ENCODE measurements around the gene PTPN3.

The PTPN3 gene

GRCh38 chr9:109504689-109505088 lies 6.6 kb upstream of the PTPN3 start:
- no peak for DNase-seq

DNA sequence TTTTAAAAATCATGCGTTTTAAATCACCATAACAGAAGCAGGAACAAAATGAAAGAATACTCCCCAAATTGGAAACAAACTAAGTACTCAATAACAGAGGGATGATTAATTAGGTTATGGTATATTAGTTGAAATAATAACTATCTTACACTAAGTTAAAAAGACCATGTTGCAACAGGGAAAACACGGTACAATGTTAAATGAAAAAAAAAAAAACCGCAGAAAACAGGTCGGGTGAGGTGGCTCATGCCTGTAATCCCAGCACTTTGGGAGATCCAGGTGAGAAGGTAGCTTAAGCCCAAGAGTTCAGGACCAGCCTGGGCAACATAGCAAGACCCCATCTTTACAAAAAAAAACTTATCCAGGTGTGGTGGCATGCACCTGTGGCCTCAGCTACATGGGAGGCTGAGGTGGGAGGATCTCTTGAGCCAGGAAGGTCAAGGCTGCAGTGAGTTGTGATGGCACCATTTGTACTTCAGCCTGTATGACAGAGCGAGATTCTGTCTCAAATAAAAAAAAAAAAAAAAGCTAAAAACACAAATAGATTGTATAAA lies 2.4 kb upstream of the PTPN3 start:
- DNase-seq, result no peak

GRCh38 chr9:109499631-109500410 lies 1.7 kb upstream of the PTPN3 start:
- no peak for DNase-seq

DNA sequence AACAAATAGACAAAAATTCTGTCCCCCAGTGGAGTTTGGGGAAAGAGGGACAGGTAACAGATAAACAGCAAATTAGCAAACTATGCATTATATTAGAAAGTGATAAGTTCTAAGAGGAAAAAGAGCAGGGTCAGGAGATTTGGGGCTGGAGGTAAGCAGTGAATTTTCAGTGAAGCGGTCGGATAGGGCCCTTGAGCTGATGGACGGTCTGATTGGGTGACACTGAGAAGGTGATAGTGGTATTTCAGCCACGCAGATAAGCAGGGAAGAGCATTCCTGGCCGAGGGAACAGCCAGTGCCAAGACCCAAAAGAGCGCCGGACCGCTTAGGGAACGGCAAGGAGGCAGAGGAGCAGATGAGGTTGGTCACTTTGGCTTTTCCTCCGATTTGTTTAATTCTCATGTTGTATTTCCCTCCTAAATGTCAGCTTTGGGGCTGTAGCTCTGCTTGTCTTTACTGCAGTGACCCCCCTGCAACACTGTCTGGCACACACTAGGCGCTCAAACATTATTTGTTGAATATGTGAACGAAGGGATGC lies 1.1 kb upstream of the PTPN3 start:
- DNase-seq, result no peak

DNA sequence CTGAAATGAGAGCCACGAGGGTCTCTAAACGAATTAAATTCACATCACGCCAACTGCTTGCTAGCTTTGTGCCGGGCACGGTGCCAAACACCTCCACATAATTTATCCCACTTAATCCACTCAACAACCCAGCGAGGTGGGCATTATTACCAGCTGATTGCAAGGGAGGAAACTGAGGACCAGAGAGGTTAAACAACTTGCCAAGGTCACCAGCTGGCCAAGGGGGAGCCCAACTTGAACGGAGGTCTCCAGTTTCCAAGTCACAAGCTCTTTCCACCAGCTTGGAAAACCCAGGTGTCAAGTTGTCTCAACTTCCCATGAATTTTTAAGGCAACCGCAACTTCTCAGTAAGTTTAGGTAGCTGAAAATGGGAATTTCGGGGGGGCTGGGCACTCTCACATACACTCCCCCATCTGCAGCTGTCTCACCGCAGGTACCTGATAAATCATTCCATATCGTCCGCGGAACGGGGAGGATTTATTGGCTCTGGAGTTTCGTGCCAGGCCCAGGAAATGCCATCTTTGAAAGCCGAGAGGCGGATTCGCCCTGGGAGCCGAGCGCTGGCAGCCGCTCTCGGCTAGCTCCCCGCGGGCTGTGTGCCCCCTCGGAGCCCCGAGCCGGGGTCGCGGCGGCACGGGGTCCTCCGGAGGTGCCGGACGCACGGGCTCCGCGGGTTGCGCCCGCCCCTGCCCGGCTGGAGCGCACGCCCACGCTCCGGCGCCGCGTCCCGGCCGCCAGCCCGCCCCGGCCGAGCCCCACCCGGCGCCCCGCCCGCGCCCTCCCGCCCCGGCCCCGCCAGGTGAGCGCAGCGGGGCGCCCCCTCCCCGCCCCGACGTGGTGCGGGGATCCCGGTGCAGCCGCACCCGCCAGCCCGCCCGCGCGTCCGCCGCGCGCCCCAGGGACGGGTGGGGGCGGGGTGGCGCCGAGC lies 617 bp downstream of the PTPN3 start:
- no peak for DNase-seq

GRCh38 chr9:109496841-109497225 lies 1.3 kb downstream of the PTPN3 start:
- no peak for DNase-seq

DNA sequence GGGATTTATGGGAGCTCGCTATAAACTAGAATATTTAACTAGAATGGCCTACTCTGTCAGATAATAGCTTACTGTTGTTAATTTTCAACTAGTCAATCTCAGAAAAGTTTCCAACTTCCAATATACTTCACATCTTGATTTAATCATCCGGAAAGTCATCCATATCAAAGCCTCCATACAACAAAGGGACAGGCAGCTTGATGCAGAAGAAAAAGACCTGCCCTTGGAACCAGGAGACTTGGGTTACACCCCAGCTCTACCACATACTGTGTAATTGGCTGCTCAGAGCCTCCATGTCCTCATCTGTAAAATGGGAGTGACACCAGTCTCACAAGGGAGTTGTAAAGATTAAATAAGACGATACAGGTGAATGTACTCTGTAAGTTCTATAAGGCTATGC lies 1.9 kb downstream of the PTPN3 start:
- DNase-seq, result no peak

DNA sequence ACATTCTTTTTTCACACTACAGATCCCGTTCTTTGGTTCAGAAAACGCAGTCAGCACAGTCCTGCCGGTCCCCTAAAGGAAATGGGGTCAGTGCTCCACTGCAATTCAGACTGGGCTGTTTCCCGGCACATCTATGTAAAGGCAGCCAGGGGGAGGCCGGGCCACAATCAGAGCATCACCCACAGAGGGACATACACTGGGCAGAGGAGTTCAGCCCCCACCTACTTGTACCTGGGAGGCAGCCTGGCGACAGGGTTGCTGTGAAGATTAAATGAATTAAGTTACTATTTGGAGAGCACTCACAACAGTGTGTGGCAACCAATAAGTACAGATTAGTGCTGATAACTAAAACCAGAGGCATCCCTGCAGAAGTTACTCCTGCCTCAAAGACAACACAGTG lies 4.5 kb downstream of the PTPN3 start:
- no peak for DNase-seq

DNA sequence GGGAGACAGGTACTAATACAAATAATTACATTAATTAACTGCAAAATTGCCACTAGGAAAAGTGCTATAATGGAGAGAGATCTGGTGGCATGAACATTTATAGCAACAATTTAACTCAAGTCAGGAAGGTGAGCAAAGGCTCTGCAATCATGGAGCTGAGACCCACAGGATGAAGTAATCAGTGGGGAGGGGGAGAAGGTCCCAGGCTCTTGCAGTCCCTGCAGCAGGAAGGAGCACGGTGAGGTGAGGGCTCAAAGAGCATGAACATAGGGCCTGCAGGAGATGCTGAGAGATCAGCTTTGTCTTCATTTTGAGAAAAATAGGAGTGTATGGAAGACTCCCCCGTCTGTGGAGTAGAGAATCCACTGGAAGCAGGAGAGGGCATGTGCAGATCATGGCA lies 6.5 kb downstream of the PTPN3 start:
- no peak for DNase-seq

GRCh38 chr9:109488791-109489492 lies 9.2 kb downstream of the PTPN3 start:
- DNase-seq, result no peak

DNA sequence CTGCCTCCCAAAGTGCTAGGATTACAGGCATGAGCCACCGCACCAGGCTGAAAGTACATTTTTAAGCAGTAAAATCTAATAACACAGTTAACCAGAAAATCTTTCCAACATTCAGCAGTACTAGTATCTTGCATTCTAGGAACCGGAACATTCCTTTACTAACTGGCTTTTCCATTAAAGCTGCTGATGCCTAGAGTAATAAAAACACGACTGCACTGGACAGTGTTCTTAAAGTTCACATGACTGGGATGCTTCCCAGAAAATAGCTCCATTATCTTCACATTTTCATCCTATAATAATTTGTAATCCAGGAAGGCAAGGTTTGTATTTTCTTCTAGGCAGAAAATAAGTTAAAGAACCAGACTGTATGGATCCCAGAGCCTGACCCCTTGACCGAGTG lies 9.8 kb downstream of the PTPN3 start:
- DNase-seq, result no peak

GRCh38 chr9:109487247-109487646 lies 10.9 kb downstream of the PTPN3 start:
- no peak for DNase-seq

DNA sequence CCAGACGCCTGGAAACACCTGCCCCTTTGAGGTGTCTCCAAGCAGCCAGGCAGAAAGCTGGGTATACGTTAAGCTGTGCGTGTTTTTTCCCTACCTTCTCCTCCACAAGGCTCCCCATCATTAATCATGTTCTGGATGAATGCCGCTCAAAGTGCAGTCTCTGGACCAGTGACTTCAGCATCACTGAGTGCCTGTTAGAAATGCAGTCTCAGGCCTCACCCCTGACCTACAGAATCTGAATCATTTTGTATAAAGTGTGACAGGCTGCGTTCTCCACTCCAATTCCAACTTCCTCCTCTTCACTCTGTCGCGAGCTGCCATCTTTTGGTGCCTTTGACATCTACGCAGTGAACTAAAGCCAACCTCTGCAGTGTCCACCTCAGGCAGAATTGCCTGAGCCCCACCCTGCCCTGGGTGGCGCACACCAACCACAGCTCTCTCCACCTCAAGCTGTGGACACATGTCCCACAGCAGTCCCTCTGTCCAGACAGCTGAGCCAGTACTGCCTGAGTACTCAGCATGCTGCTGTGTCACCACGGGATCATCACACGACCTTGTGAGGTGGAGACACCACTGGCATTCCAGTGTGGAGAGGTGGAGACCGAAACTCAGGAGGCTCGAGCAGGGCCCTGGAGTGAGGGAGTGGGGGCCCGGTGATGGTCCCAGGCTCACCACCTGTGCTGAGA lies 14.2 kb downstream of the PTPN3 start:
- DNase-seq, result no peak

DNA sequence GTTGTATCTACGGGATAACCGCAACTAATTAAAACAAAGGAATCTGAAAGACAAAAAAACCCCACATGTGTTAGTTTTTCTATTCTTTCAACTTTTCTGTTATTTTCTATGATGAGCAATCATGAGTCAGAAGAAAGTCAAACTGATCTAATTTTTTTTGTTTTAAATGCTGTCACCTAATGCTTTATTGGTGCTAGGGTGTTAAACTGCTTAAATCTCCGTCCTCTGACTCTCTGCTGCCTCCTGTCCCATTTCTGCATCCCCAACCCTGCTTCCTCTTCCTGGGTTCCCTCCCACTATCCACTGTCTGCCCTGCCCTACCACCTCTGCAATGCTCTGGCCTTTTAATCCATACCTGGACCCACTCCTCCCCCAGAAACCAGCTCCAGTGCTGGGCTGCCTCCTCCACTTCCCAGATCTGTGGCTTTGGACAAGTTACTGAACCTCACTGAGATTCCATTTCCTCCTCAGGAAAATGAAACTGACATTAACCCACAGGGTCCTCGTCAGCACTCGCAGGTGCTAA lies 15.7 kb downstream of the PTPN3 start:
- DNase-seq, result no peak

GRCh38 chr9:109481856-109482255 lies 16.3 kb downstream of the PTPN3 start:
- no peak for DNase-seq

DNA sequence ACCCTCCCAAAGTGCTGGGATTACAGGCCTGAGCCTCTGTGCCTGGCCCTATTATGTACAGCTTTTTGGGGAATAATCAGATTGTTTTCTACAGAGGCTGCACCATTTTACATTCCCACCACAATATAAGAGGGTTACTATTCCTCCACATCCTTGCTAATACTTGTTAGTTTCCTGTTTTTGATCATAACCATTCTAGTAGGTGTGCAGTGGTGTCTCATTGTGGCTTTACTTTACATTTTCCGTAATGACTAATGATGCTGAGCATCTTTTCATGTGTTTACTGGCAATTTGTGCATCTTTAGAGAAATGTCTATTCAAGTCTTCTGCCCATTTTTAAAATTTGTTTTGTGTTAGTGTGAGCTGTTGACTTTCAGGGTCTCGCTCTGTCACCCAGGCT lies 18.3 kb downstream of the PTPN3 start:
- DNase-seq, result no peak

DNA sequence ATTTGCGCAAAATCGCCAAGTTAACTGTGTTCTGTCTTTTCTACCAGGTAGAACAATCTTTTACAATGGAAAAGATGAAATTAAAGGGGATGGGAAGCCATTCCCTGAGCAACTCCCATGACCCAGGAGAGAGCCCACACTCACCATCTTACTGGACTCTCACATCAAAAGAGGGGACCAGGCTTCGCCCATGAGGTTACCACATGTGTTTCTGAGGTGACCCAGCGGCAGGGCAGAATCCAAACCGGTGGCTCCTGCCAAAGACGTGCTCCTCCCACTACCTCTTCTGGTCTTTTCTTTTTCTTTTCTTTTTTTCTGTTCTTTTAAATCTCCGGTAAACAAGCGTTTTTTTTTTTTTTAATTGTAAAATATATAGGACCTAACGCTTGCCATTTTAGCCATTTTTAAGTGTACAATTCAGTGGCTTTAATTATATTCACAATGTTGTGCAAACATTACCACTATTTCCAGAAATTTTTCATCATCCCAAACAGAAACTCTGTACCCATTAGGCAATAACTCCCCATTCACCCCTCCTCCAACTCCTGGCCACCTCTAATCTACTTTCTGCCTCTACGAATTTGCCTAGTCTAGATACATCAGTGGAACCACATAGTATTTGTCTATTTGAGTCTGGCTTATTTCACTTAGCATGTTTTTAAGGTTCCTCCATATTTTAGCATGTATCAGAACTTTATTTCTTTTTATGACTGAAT lies 19.3 kb downstream of the PTPN3 start:
- DNase-seq, result no peak

DNA sequence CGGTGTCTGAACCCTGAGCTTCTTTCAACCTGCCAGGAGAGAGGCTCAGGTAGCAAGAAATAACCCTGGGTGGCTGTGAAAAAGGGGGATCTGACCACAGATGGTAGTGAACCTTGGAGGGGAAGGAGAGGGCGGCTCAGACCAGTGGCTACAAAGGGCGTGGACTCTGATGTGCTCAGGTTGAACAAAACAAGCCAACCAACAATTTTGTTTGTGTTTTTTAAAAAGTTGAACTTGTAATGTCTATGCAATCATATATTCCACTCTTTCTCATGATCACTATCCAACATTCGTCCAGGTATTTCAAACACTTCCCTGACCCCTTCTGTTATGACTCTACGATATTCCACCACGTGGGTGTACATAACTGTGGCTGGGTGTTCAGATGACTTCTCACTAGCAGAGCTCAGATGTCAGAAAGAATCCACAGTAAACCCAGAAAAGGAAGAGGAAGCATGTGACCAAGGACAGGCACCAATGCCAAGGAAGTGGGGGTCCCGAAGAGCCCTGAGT lies 20.0 kb downstream of the PTPN3 start:
- no peak for DNase-seq

GRCh38 chr9:109477258-109478050 lies 20.7 kb downstream of the PTPN3 start:
- DNase-seq, result peak; percentile 13

DNA sequence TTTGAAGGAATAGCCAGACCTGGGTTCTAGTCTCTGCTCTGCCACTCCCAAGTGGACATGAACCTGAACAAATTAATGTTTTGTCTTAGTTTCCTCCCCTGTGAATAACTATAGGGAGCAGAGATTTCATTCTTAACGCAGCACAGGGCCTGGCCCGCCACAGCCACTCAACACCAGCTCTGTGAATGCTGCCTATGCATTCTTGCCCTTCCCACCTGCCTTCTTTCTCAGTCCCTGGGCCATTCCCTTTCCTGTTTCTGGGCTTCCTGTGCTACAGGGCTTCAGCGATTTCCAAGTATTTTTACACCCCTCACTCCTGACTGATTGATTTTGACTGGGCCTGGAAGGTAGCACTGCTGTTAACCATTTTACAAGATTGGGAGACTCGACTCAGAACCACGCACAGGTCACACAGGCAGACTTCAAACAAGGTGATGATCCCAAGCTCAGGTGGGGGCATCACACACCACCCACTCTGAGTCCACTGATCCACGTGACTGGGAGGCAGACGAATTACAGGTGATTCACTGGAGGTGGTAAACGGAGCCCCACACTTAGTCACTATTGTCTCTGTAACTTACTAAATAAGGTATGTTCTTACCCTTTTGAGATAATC lies 21.4 kb downstream of the PTPN3 start:
- no peak for DNase-seq
